ENCODE data around the gene MYO1D.
A peak's percentile ranks its signal among the peaks of the same experiment; 100 is the strongest.

MYO1D gene

GRCh38 chr17:32498391-32498790 is 378.5 kb downstream of the MYO1D start:
- H3K23ac ChIP-seq (ENCODE audit: low read depth, low read length, poor library complexity) = no peak overlapping the region
- peaks cover 3 to 9% of the 10 kb centered on the region in 2 donors for H3K4me1 ChIP-seq (ENCODE audit: control insufficient read depth in 2 of 2, insufficient read depth in 1 of 2, low read depth in 1 of 2, low read length in 2 of 2)
- H3K4me3 ChIP-seq (ENCODE audit: low read length in 2 of 2) = no peak overlapping the region
- peak overlapping the region; percentile 40 for H2AFZ ChIP-seq (ENCODE audit: low read length)
- no peak overlapping the region for H2BK12ac ChIP-seq (ENCODE audit: low read length)
- H2BK120ac ChIP-seq (ENCODE audit: low read depth, low read length) = no peak overlapping the region
- no CpG with 5 or more reads among the region's 9 CpGs for WGBS, 2 donors (ENCODE audit: extremely low coverage in 2 of 2, insufficient read length in 2 of 2, insufficient replicate concordance in 1 of 2)
- no peak overlapping the region for H3K27ac ChIP-seq (replicated peaks; ENCODE audit: low read length)
- H3K36me3 ChIP-seq (replicated peaks in 1 of 2; ENCODE audit: control insufficient read depth in 2 of 2, insufficient read depth in 2 of 2, low read length in 2 of 2) = no peaks in the 10 kb centered on the region
- no peaks in the 10 kb centered on the region for H3K79me1 ChIP-seq (ENCODE audit: low read depth, low read length)
- no peak overlapping the region for H3K9ac ChIP-seq (ENCODE audit: low read depth, low read length, poor library complexity)
- no peaks in the 10 kb centered on the region for H3K27me3 ChIP-seq (ENCODE audit: control insufficient read depth in 3 of 3, insufficient read depth in 3 of 3, low read depth in 1 of 3, low read length in 3 of 3)
- no peak overlapping the region for H3K4me2 ChIP-seq (ENCODE audit: insufficient read depth, low read length, poor library complexity, severe bottlenecking)
- H3K14ac ChIP-seq (ENCODE audit: low read length) = no peak overlapping the region
- no peak overlapping the region for H3K4ac ChIP-seq (ENCODE audit: low read length)
- no peak overlapping the region for H2BK5ac ChIP-seq (ENCODE audit: low read length)
- H3K18ac ChIP-seq (ENCODE audit: low read length) = no peak overlapping the region
- no peak overlapping the region for H2AK5ac ChIP-seq (ENCODE audit: low read depth, low read length)
- no peak overlapping the region for H2BK15ac ChIP-seq (ENCODE audit: low read length)
- no peak for DNase-seq (ENCODE audit: low spot score)
- no peak overlapping the region for H4K8ac ChIP-seq (ENCODE audit: low read depth, low read length)
- no peak overlapping the region for H4K91ac ChIP-seq (ENCODE audit: low read depth, low read length, poor library complexity)
- H3K9me3 ChIP-seq (replicated peaks in 1 of 2; ENCODE audit: control insufficient read depth in 2 of 2, insufficient read depth in 1 of 2, low read depth in 1 of 2, low read length in 2 of 2) = peaks cover 0 to 5% of the 10 kb centered on the region in 2 donors

- Histone ChIP-seq H3K23ac (ENCODE audit: low read depth, low read length, poor library complexity) (no peak overlapping the region), H3K79me1 (ENCODE audit: low read depth, low read length) (no peaks in the 10 kb centered on the region), H2BK120ac (ENCODE audit: low read depth, low read length) (no peak overlapping the region), H3K4me3 (ENCODE audit: low read length in 2 of 2) (no peak overlapping the region), H2AK5ac (ENCODE audit: low read depth, low read length) (no peak overlapping the region), H3K4ac (ENCODE audit: low read length) (no peak overlapping the region), H3K27ac (replicated peaks; ENCODE audit: low read length) (no peak overlapping the region), H2BK12ac (ENCODE audit: low read length) (no peak overlapping the region), H4K91ac (ENCODE audit: low read depth, low read length, poor library complexity) (no peak overlapping the region), H3K9ac (ENCODE audit: low read depth, low read length, poor library complexity) (no peak overlapping the region), H3K4me2 (ENCODE audit: insufficient read depth, low read length, poor library complexity, severe bottlenecking) (no peak overlapping the region), H3K18ac (ENCODE audit: low read length) (peak overlapping the region; percentile 46), H2AFZ (ENCODE audit: low read length) (peak overlapping the region; percentile 40), H3K9me3 (replicated peaks in 1 of 2; ENCODE audit: control insufficient read depth in 2 of 2, insufficient read depth in 1 of 2, low read depth in 1 of 2, low read length in 2 of 2) (peaks cover 0 to 5% of the 10 kb centered on the region in 2 donors), H4K8ac (ENCODE audit: low read depth, low read length) (no peak overlapping the region), H3K14ac (ENCODE audit: low read length) (peak overlapping the region; percentile 92), H3K27me3 (ENCODE audit: control insufficient read depth in 3 of 3, insufficient read depth in 3 of 3, low read depth in 1 of 3, low read length in 3 of 3) (no peaks in the 10 kb centered on the region), H3K4me1 (ENCODE audit: control insufficient read depth in 2 of 2, insufficient read depth in 1 of 2, low read depth in 1 of 2, low read length in 2 of 2) (peaks cover 3 to 7% of the 10 kb centered on the region in 2 donors), H2BK15ac (ENCODE audit: low read length) (no peak overlapping the region), H3K36me3 (replicated peaks in 1 of 2; ENCODE audit: control insufficient read depth in 2 of 2, insufficient read depth in 2 of 2, low read length in 2 of 2) (no peaks in the 10 kb centered on the region), H2BK5ac (ENCODE audit: low read length) (no peak overlapping the region)
- DNase-seq (ENCODE audit: low spot score) = no peak
- WGBS, 2 donors (ENCODE audit: extremely low coverage in 2 of 2, insufficient read length in 2 of 2, insufficient replicate concordance in 1 of 2) = no CpG with 5 or more reads among the region's 18 CpGs
Observed at GRCh38 chr17:32497431-32498205, 379.3 kb downstream of the MYO1D start.

GRCh38 chr17:32496395-32497073 is 380.4 kb downstream of the MYO1D start:
- no peak overlapping the region for H3K4ac ChIP-seq (ENCODE audit: low read length)
- no peak overlapping the region for H3K4me2 ChIP-seq (ENCODE audit: insufficient read depth, low read length, poor library complexity, severe bottlenecking)
- no peak for DNase-seq (ENCODE audit: low spot score)
- H3K18ac ChIP-seq (ENCODE audit: low read length) = peak overlapping the region; percentile 32
- H3K27me3 ChIP-seq (ENCODE audit: control insufficient read depth in 3 of 3, insufficient read depth in 3 of 3, low read depth in 1 of 3, low read length in 3 of 3) = no peaks in the 10 kb centered on the region
- no CpG with 5 or more reads among the region's 16 CpGs for WGBS, 2 donors (ENCODE audit: extremely low coverage in 2 of 2, insufficient read length in 2 of 2, insufficient replicate concordance in 1 of 2)
- H4K8ac ChIP-seq (ENCODE audit: low read depth, low read length) = no peak overlapping the region
- no peak overlapping the region for H2BK120ac ChIP-seq (ENCODE audit: low read depth, low read length)
- H2BK5ac ChIP-seq (ENCODE audit: low read length) = no peak overlapping the region
- no peaks in the 10 kb centered on the region for H3K36me3 ChIP-seq (replicated peaks in 1 of 2; ENCODE audit: control insufficient read depth in 2 of 2, insufficient read depth in 2 of 2, low read length in 2 of 2)
- peak overlapping the region; percentile 79 for H2AK5ac ChIP-seq (ENCODE audit: low read depth, low read length)
- no peaks in the 10 kb centered on the region for H3K9me3 ChIP-seq (replicated peaks in 1 of 2; ENCODE audit: control insufficient read depth in 2 of 2, insufficient read depth in 1 of 2, low read depth in 1 of 2, low read length in 2 of 2)
- no peak overlapping the region for H3K9ac ChIP-seq (ENCODE audit: low read depth, low read length, poor library complexity)
- peaks cover 10 to 13% of the 10 kb centered on the region in 2 donors for H3K4me1 ChIP-seq (ENCODE audit: control insufficient read depth in 2 of 2, insufficient read depth in 1 of 2, low read depth in 1 of 2, low read length in 2 of 2)
- H3K14ac ChIP-seq (ENCODE audit: low read length) = no peak overlapping the region
- H2BK12ac ChIP-seq (ENCODE audit: low read length) = no peak overlapping the region
- H2BK15ac ChIP-seq (ENCODE audit: low read length) = no peak overlapping the region
- no peak overlapping the region for H2AFZ ChIP-seq (ENCODE audit: low read length)
- H3K23ac ChIP-seq (ENCODE audit: low read depth, low read length, poor library complexity) = no peak overlapping the region
- no peak overlapping the region for H3K27ac ChIP-seq (replicated peaks; ENCODE audit: low read length)
- no peak overlapping the region for H3K4me3 ChIP-seq (ENCODE audit: low read length in 2 of 2)
- H4K91ac ChIP-seq (ENCODE audit: low read depth, low read length, poor library complexity) = no peak overlapping the region
- H3K79me1 ChIP-seq (ENCODE audit: low read depth, low read length) = no peaks in the 10 kb centered on the region
